Astrocyte (in vitro differentiated cells and primary cell): ENCODE measurements around the gene ATF6. TPM values are rescaled to one million over a fixed set of nuclear protein-coding genes. Genes with fewer than 3 reads are reported as not detected.

Experiments used
- DNase-seq: peaks from one replicate; pipeline ENCODE4 v3.0.0-alpha.2; 2010; ENCODE audit warnings: low read depth
- FAIRE-seq: peaks from 2 replicates; lab custom pipeline; 2011; peaks lifted over from hg19 to GRCh38; lab: Jason Lieb, UNC
- H2AFZ ChIP-seq: 2 replicates; pipeline ENCODE4 v1.6.0; 2012; ENCODE audit warnings: low read depth, low read length, inconsistent platforms
- H3K27ac ChIP-seq: 2 replicates; pipeline ENCODE4 v1.5.1; 2011; ENCODE audit warnings: low read depth, low read length, inconsistent platforms
- H3K27me3 ChIP-seq: 2 replicates; pipeline ENCODE4 v1.6.0; 2011; ENCODE audit warnings: low read length, inconsistent platforms; ENCODE audit not compliant: insufficient read depth
- H3K36me3 ChIP-seq: 2 replicates; pipeline ENCODE4 v1.5.1; 2011; ENCODE audit warnings: low read length, inconsistent platforms; ENCODE audit not compliant: insufficient read depth
- H3K4me1 ChIP-seq: 2 replicates; pipeline ENCODE4 v1.5.1; 2011; ENCODE audit warnings: low read length, inconsistent platforms; ENCODE audit not compliant: insufficient read depth
- H3K4me2 ChIP-seq: 2 replicates; pipeline ENCODE4 v1.6.0; 2012; ENCODE audit warnings: low read length, inconsistent platforms
- H3K4me3 ChIP-seq: 2 replicates; pipeline ENCODE4 v1.5.1; 2011; ENCODE audit warnings: low read depth, mild to moderate bottlenecking, low read length, inconsistent platforms; ENCODE audit not compliant: insufficient read depth
- H3K79me2 ChIP-seq: 2 replicates; pipeline ENCODE4 v1.6.0; 2012; ENCODE audit warnings: mild to moderate bottlenecking, low read length, inconsistent platforms; ENCODE audit not compliant: insufficient read depth
- H3K9ac ChIP-seq: 2 replicates; pipeline ENCODE4 v1.6.0; 2012; ENCODE audit warnings: mild to moderate bottlenecking, low read length, inconsistent platforms
- H3K9me3 ChIP-seq: 2 replicates; pipeline ENCODE4 v1.5.1; 2012; ENCODE audit warnings: low read depth, mild to moderate bottlenecking, low read length, inconsistent platforms; ENCODE audit not compliant: insufficient read depth
- H4K20me1 ChIP-seq: 2 replicates; pipeline ENCODE4 v1.6.0; 2012; ENCODE audit warnings: low read length, inconsistent platforms; ENCODE audit not compliant: insufficient read depth
- H3K27ac Mint-ChIP-seq: one replicate; pipeline ENCODE4 v1.8.0; 2021; ENCODE audit warnings: mild to moderate bottlenecking, mixed read lengths; ENCODE audit not compliant: unreplicated experiment
- H3K27me3 Mint-ChIP-seq: one replicate; pipeline ENCODE4 v1.8.0; 2021; ENCODE audit warnings: low read depth, mixed read lengths; ENCODE audit not compliant: unreplicated experiment
- H3K36me3 Mint-ChIP-seq: one replicate; pipeline ENCODE4 v1.8.0; 2021; ENCODE audit warnings: low read depth, mixed read lengths; ENCODE audit not compliant: unreplicated experiment
- H3K4me1 Mint-ChIP-seq: one replicate; pipeline ENCODE4 v1.8.0; 2021; ENCODE audit warnings: low read depth, mixed read lengths; ENCODE audit not compliant: unreplicated experiment
- H3K4me3 Mint-ChIP-seq: one replicate; pipeline ENCODE4 v1.8.0; 2021; ENCODE audit warnings: mild to moderate bottlenecking, moderate library complexity, mixed read lengths; ENCODE audit not compliant: unreplicated experiment
- H3K9me3 Mint-ChIP-seq: one replicate; pipeline ENCODE4 v1.8.0; 2021; ENCODE audit warnings: mild to moderate bottlenecking, mixed read lengths; ENCODE audit not compliant: unreplicated experiment
- CTCF ChIP-seq: IDR thresholded peaks from 2 replicates; pipeline ENCODE4 v1.5.1; 2011; ENCODE audit warnings: low read depth, mild to moderate bottlenecking, inconsistent platforms, low read length, moderate library complexity; ENCODE audit not compliant: insufficient read depth
- EZH2 ChIP-seq: IDR thresholded peaks from 2 replicates; pipeline ENCODE4 v1.6.1; 2012; ENCODE audit warnings: mild to moderate bottlenecking, low read length, inconsistent platforms; ENCODE audit not compliant: insufficient read depth
- total RNA-seq: library from RNA; stranded (reverse); gene quantifications from 2 replicates; pipeline ENCODE4 v1.2.1, GENCODE V29; 2021

ATF6 gene
- total RNA-seq, 1 donor from 2014 or later, result 25.4 TPM

- H3K4me1 Mint-ChIP-seq, result peaks cover 5% of the 10 kb centered on the region
- peaks cover 53% of the 10 kb centered on the region for H3K36me3 Mint-ChIP-seq
Observed at GRCh38 chr1:161987303-161987702, 221.2 kb downstream of the ATF6 start.

GRCh38 chr1:161987872-161988271, 221.8 kb downstream of the ATF6 start:
- no peak overlapping the region for H3K27ac Mint-ChIP-seq
- Histone ChIP-seq H3K4me1 (no peaks in the 10 kb centered on the region), H4K20me1 (no peaks in the 10 kb centered on the region), H3K9ac (no peak overlapping the region), H2AFZ (no peak overlapping the region), H3K9me3 (peaks cover 11% of the 10 kb centered on the region), H3K27me3 (no peaks in the 10 kb centered on the region), H3K4me3 (no peak overlapping the region), H3K4me2 (no peak overlapping the region), H3K79me2 (no peaks in the 10 kb centered on the region), H3K27ac (no peak overlapping the region), H3K36me3 (no peaks in the 10 kb centered on the region)
- no peak for FAIRE-seq
- no peak for TF ChIP-seq CTCF
- peaks cover 5% of the 10 kb centered on the region for H3K4me1 Mint-ChIP-seq
- no peak overlapping the region for H3K4me3 Mint-ChIP-seq
- DNase-seq, result no peak
- H3K9me3 Mint-ChIP-seq, result peaks cover 31% of the 10 kb centered on the region
- peaks cover 7% of the 10 kb centered on the region for H3K27me3 Mint-ChIP-seq
- peaks cover 57% of the 10 kb centered on the region for H3K36me3 Mint-ChIP-seq

More at GRCh38 chr1:161987303-161987702, 221.2 kb downstream of the ATF6 start:
- Histone ChIP-seq H3K9ac (no peak overlapping the region), H2AFZ (no peak overlapping the region), H3K4me1 (no peaks in the 10 kb centered on the region), H3K4me3 (no peak overlapping the region), H3K9me3 (peaks cover 11% of the 10 kb centered on the region), H3K27ac (no peak overlapping the region), H3K4me2 (no peak overlapping the region), H3K27me3 (no peaks in the 10 kb centered on the region), H3K36me3 (no peaks in the 10 kb centered on the region), H3K79me2 (no peaks in the 10 kb centered on the region), H4K20me1 (no peaks in the 10 kb centered on the region)
- Mint-ChIP-seq H3K27ac (no peak overlapping the region), H3K9me3 (peaks cover 30% of the 10 kb centered on the region), H3K4me3 (no peak overlapping the region), H3K27me3 (peaks cover 7% of the 10 kb centered on the region)
- FAIRE-seq, result no peak
- TF ChIP-seq CTCF, result no peak
- no peak for TF ChIP-seq EZH2
- DNase-seq, result no peak

GRCh38 chr1:161988413-161988812, 222.3 kb downstream of the ATF6 start:
- no peaks in the 10 kb centered on the region for H3K27me3 ChIP-seq

More at GRCh38 chr1:161988413-161988812, 222.3 kb downstream of the ATF6 start:
- DNase-seq (no peak), FAIRE-seq (no peak)
- Histone ChIP-seq H3K4me1 (no peaks in the 10 kb centered on the region), H3K79me2 (no peaks in the 10 kb centered on the region), H3K9me3 (peaks cover 11% of the 10 kb centered on the region), H3K27ac (no peak overlapping the region), H3K9ac (no peak overlapping the region), H3K4me3 (no peak overlapping the region), H4K20me1 (no peaks in the 10 kb centered on the region), H3K36me3 (no peaks in the 10 kb centered on the region), H3K4me2 (no peak overlapping the region), H2AFZ (no peak overlapping the region)
- peaks cover 35% of the 10 kb centered on the region for H3K9me3 Mint-ChIP-seq
- H3K4me1 Mint-ChIP-seq, result peaks cover 5% of the 10 kb centered on the region
- peaks cover 58% of the 10 kb centered on the region for H3K36me3 Mint-ChIP-seq
- peaks cover 7% of the 10 kb centered on the region for H3K27me3 Mint-ChIP-seq
- no peak overlapping the region for H3K27ac Mint-ChIP-seq
- H3K4me3 Mint-ChIP-seq, result no peak overlapping the region
- TF ChIP-seq CTCF (no peak), EZH2 (no peak)
